Activated naive CD4-positive, alpha-beta T cell treated with anti-CD3 and anti-CD28 coated beads, Interleukin-2, amount 10 ng/mL, durations not matched to agents 7 days and 5 days (primary cell): ENCODE results near the gene SUV39H2.
A peak's percentile ranks its signal among the peaks of the same experiment; 100 is the strongest.
"Not testable (repeated sequence)": the region's sequence is repeated elsewhere in the genome, so short reads cannot be mapped to it uniquely, and the experiment has no call there.

ENCODE experiments used
- CTCF ChIA-PET: fragments of 350-600 bp; sonication (Branson Sonifier 250); formaldehyde crosslinking; loops from one replicate; lab custom pipeline; 2021; ENCODE audit warnings: antibody characterized with exemption; lab: Charles Lee
- DNase-seq: peaks from one replicate; pipeline ENCODE4 v3.0.0-alpha.2; 2020
- H3K27ac Mint-ChIP-seq: one replicate; pipeline ENCODE4 v1.8.0; 2021; ENCODE audit warnings: mild to moderate bottlenecking, moderate library complexity, mixed read lengths
- H3K27me3 Mint-ChIP-seq: one replicate; pipeline ENCODE4 v1.8.0; 2021; ENCODE audit warnings: mild to moderate bottlenecking, mixed read lengths
- H3K36me3 Mint-ChIP-seq: one replicate; pipeline ENCODE4 v1.8.0; 2021; ENCODE audit warnings: mixed read lengths
- H3K4me1 Mint-ChIP-seq: one replicate; pipeline ENCODE4 v1.8.0; 2021; ENCODE audit warnings: mixed read lengths
- H3K4me3 Mint-ChIP-seq: one replicate; pipeline ENCODE4 v1.8.0; 2021; ENCODE audit warnings: mild to moderate bottlenecking, moderate library complexity, mixed read lengths
- H3K9me3 Mint-ChIP-seq: one replicate; pipeline ENCODE4 v1.8.0; 2021; ENCODE audit warnings: mixed read lengths

Gene SUV39H2

GRCh38 chr10:14891151-14891550, 12.5 kb downstream of the SUV39H2 start:
- no peak overlapping the region for H3K4me3 Mint-ChIP-seq
- no peaks in the 10 kb centered on the region for H3K27me3 Mint-ChIP-seq
- H3K27ac Mint-ChIP-seq, result no peak overlapping the region
- peaks cover 10% of the 10 kb centered on the region for H3K36me3 Mint-ChIP-seq
- H3K9me3 Mint-ChIP-seq, result no peaks in the 10 kb centered on the region
- DNase-seq, result no peak
- H3K4me1 Mint-ChIP-seq, result peaks cover 4% of the 10 kb centered on the region
- CTCF ChIA-PET, result interaction anchor here (3.0 kb wide), 1 partner anchor 12 kb away, joined by 13 read pairs; no protein-coding TSS in a partner anchor

DNA sequence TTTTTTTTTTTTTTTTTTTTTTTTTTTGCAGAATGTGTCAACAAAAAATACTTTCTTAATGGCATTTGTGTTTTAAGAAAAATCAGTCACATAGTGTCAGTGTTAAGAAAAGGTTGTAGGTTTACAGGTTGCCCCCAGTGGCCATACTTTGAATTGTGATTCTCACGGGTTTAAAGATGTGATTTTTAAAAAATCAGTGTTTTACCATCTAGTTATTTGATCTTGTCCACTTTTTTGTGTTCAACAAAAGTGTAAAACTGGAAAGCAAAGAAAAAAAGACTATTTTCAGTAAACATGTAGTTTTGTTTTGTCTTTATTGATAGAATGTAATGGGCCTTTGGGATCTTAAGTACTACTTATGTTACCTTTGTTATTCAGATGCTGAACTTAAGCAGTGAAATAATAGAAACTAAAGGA, 25.7 kb downstream of the SUV39H2 start:
- no peak overlapping the region for H3K4me3 Mint-ChIP-seq
- H3K27me3 Mint-ChIP-seq, result no peaks in the 10 kb centered on the region
- peak; percentile 46 for DNase-seq
- H3K36me3 Mint-ChIP-seq, result peaks cover 37% of the 10 kb centered on the region
- no peak overlapping the region for H3K27ac Mint-ChIP-seq
- peaks cover 2% of the 10 kb centered on the region for H3K9me3 Mint-ChIP-seq
- peaks cover 15% of the 10 kb centered on the region for H3K4me1 Mint-ChIP-seq
- CTCF ChIA-PET, result interaction anchor here (0.8 to 1.8 kb wide), 5 partner anchors 16 to 69 kb away, joined by 3 to 4 read pairs (median 4); partner anchors contain the start of gene DCLRE1C

DNA sequence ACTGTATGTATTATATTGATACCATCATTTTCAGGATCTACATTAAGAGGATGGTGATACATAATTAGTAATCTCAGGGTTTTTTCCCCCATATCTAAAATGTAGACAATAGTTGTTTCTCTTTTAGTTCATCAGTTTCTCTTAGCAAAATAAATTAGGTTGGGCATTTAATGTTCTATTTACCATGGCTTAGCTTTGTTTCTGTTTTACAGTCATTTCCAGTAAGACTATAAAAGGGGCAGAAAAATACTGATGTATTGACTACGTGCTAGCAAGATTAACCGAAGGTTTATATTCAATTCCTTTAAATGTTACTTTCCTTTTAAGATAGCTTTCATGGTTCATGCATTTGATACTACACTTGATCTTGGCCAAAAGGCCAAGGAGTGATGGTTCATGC, 26.2 kb downstream of the SUV39H2 start:
- peaks cover 15% of the 10 kb centered on the region for H3K4me1 Mint-ChIP-seq
- CTCF ChIA-PET, result interaction anchor here (0.8 to 1.8 kb wide), 5 partner anchors 15 to 69 kb away, joined by 3 to 4 read pairs (median 4); partner anchors contain the start of gene DCLRE1C
- no peak for DNase-seq
- no peaks in the 10 kb centered on the region for H3K27me3 Mint-ChIP-seq
- no peak overlapping the region for H3K27ac Mint-ChIP-seq
- H3K9me3 Mint-ChIP-seq, result peaks cover 2% of the 10 kb centered on the region
- peaks cover 41% of the 10 kb centered on the region for H3K36me3 Mint-ChIP-seq
- no peak overlapping the region for H3K4me3 Mint-ChIP-seq

GRCh38 chr10:14905890-14906289, 27.2 kb downstream of the SUV39H2 start:
- Mint-ChIP-seq H3K27me3 (no peaks in the 10 kb centered on the region), H3K27ac (peak overlapping the region; percentile 69), H3K9me3 (peaks cover 2% of the 10 kb centered on the region), H3K36me3 (peaks cover 49% of the 10 kb centered on the region), H3K4me3 (no peak overlapping the region), H3K4me1 (peaks cover 18% of the 10 kb centered on the region)
- CTCF ChIA-PET, result interaction anchor here (1.2 kb wide), 1 partner anchor 24 kb away, joined by 3 read pairs; no protein-coding TSS in a partner anchor
- DNase-seq, result no peak

DNA sequence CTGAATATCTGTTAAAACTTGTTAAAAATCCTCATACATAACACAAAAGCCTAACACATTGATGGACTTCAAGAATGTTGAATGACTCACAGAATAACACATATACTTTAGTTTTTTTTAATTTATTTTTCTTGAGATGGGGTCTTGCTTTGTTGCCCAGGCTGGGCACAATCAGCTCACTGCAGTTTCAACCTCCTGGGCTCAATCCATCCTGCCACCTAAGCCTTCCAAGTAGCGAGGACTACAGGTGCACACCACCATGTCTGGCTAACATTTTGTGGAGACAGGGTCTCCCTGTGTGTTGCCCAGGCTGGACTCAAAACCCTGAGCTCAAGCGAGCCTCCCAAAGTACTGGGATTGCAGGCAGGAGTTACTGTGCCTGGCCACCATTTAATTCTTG, 28.1 kb downstream of the SUV39H2 start:
- Mint-ChIP-seq H3K4me3 (no peak overlapping the region), H3K9me3 (peaks cover 2% of the 10 kb centered on the region), H3K27ac (peak overlapping the region; percentile 12), H3K27me3 (no peaks in the 10 kb centered on the region), H3K4me1 (peaks cover 21% of the 10 kb centered on the region), H3K36me3 (peaks cover 57% of the 10 kb centered on the region)
- no peak for DNase-seq
- CTCF ChIA-PET, result no interaction called here

DNA sequence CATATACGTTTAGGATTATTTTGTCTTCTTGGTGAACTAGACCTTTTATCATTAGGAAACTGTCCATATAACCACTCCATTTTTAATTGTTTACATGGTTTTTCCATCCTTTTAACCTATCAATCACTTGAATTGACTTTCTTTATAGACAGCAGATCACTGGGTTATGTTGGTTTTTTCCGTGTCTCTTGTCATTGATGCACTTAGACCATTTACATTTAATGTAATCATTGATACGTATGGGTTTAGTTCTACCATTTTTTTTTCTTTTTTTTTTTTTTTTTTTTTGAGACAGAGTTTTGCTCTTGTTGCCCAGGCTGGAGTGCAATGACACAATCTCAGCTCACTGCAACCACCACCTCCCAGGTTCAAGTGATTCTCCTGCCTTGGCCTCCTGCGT, 28.9 kb downstream of the SUV39H2 start:
- not testable (repeated sequence) for H3K4me3 Mint-ChIP-seq, H3K27me3 Mint-ChIP-seq, DNase-seq, H3K27ac Mint-ChIP-seq, H3K9me3 Mint-ChIP-seq
- peaks cover 21% of the 10 kb centered on the region for H3K4me1 Mint-ChIP-seq
- CTCF ChIA-PET, result interaction anchor here (1.1 kb wide), 1 partner anchor 10 kb away, joined by 3 read pairs; no protein-coding TSS in a partner anchor
- H3K36me3 Mint-ChIP-seq, result peaks cover 62% of the 10 kb centered on the region

DNA sequence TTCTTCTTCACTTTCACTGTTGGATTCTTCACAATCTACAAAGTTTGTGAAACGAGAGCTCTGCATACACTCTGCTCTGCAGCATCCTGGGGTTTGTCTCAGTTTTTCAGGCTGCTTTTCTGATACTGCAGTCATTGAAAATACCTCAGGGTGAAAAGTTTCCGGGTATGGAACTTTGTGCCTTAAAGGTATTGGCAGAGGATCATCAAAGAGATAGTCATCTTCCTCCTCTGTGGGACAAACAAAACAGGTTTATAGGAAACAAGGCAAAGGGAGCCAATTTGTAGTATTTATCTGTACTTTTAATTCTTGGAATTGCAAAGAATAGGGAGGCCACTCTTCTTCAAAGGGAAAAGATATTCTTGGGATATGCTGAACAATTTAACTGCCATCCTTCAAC, 30.4 kb downstream of the SUV39H2 start:
- Mint-ChIP-seq H3K4me1 (peaks cover 21% of the 10 kb centered on the region), H3K9me3 (peaks cover 3% of the 10 kb centered on the region), H3K27me3 (no peaks in the 10 kb centered on the region), H3K4me3 (no peak overlapping the region), H3K27ac (no peak overlapping the region), H3K36me3 (peaks cover 77% of the 10 kb centered on the region)
- DNase-seq, result no peak
- CTCF ChIA-PET, result no interaction called here

DNA sequence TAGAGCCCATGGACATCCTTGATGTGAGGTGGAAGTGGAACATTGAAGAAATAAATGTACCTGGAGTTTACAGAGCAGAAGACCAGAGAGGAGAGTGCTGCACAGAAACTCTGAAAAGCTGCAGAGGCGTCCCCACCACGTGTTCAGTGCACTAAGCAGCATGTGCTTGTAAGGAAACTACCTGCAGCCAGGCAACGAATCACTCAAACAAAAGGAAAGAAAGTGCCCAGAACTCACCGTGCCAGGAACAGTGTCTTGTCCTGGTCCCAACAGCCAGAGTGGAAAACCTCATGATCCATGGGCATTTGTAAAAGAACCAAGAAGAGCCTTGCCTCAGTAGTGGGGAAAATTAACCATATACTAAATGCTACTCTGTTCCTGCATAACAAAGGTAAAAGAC, 32.3 kb downstream of the SUV39H2 start:
- H3K36me3 Mint-ChIP-seq, result peaks cover 84% of the 10 kb centered on the region
- CTCF ChIA-PET, result no interaction called here
- peaks cover 5% of the 10 kb centered on the region for H3K9me3 Mint-ChIP-seq
- no peaks in the 10 kb centered on the region for H3K27me3 Mint-ChIP-seq
- H3K27ac Mint-ChIP-seq, result peak overlapping the region; percentile 53
- DNase-seq, result no peak
- H3K4me1 Mint-ChIP-seq, result peaks cover 29% of the 10 kb centered on the region
- H3K4me3 Mint-ChIP-seq, result no peak overlapping the region

DNA sequence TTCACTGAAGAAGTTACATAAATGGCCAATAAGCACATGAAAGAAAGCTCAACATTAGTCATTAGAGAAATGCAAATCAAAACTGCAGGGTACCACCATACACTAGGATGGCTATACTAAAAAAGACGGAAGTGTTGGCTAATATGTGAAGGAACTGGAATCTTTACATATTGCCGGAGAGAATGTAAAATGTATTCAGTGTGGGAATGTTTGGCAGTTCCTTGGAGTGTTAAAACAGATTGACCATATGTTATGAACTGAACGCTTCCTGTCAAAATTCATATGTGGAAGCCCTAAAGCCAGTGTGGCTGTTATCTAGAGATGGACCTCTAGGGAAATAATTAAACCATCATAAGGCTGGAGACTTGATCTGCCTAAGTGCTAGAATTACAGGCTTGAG, 33.1 kb downstream of the SUV39H2 start:
- CTCF ChIA-PET, result no interaction called here
- DNase-seq, result no peak
- H3K27me3 Mint-ChIP-seq, result no peaks in the 10 kb centered on the region
- peaks cover 30% of the 10 kb centered on the region for H3K4me1 Mint-ChIP-seq
- H3K36me3 Mint-ChIP-seq, result peaks cover 89% of the 10 kb centered on the region
- no peak overlapping the region for H3K4me3 Mint-ChIP-seq
- peaks cover 13% of the 10 kb centered on the region for H3K9me3 Mint-ChIP-seq
- no peak overlapping the region for H3K27ac Mint-ChIP-seq

DNA sequence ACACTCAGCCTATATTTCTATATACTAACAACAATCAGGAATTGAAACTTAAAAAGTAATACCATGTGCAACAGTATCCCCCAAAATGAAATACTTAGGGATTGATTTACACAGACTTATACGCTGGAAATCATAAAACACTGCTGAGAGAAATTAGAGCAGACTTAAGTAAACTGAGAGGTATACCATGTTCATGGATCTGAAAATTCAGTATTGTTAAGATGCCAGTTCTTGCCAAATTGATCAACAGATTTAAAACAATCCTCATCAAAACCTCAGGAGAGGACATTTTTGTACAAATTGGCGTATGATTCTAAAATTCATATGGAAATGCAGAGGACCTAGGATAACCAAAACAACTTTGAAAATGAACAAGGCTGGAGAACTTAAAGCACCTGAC, 37.9 kb downstream of the SUV39H2 start:
- Mint-ChIP-seq H3K27me3 (no peaks in the 10 kb centered on the region), H3K4me1 (peaks cover 20% of the 10 kb centered on the region)
- CTCF ChIA-PET, result no interaction called here

GRCh38 chr10:14917827-14918226, 39.2 kb downstream of the SUV39H2 start:
- peaks cover 20% of the 10 kb centered on the region for H3K4me1 Mint-ChIP-seq
- CTCF ChIA-PET, result interaction anchor here (1.0 kb wide), 2 partner anchors 10 to 54 kb away, joined by 3 to 4 read pairs; no protein-coding TSS in a partner anchor
- peaks cover 96% of the 10 kb centered on the region for H3K36me3 Mint-ChIP-seq
- no peak for DNase-seq
- H3K9me3 Mint-ChIP-seq, result peaks cover 22% of the 10 kb centered on the region
- no peak overlapping the region for H3K4me3 Mint-ChIP-seq
- H3K27ac Mint-ChIP-seq, result no peak overlapping the region
- H3K27me3 Mint-ChIP-seq, result no peaks in the 10 kb centered on the region

More for the DNA sequence above, 37.9 kb downstream of the SUV39H2 start:
- Mint-ChIP-seq H3K9me3 (peaks cover 22% of the 10 kb centered on the region), H3K4me3 (no peak overlapping the region), H3K36me3 (peaks cover 97% of the 10 kb centered on the region), H3K27ac (no peak overlapping the region)
- DNase-seq, result no peak

DNA sequence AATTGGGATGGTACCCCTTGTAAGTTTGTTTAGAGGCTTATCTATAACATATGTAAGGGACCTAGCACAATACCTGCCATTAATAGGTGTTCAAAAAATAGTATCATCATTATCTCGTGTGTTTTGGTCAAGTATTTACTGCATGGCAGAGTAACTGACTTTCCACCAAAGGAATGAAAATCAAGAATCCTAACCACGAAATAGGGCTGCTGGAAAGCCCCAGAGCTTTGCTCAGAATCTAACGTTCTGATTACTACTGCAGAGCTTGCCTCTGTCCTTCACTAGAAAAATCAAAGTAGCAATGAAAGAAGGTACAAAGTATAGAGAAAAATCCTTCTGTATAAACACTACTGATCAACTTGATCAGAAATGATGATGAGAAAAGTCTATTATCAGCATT, 40.3 kb downstream of the SUV39H2 start:
- peaks cover 20% of the 10 kb centered on the region for H3K4me1 Mint-ChIP-seq
- H3K36me3 Mint-ChIP-seq, result peaks cover 96% of the 10 kb centered on the region
- H3K9me3 Mint-ChIP-seq, result peaks cover 21% of the 10 kb centered on the region
- no peak overlapping the region for H3K27ac Mint-ChIP-seq
- no peak overlapping the region for H3K4me3 Mint-ChIP-seq
- H3K27me3 Mint-ChIP-seq, result no peaks in the 10 kb centered on the region
- CTCF ChIA-PET, result no interaction called here
- no peak for DNase-seq

GRCh38 chr10:14924013-14924412, 45.3 kb downstream of the SUV39H2 start:
- Mint-ChIP-seq H3K27ac (no peak overlapping the region), H3K27me3 (no peaks in the 10 kb centered on the region), H3K9me3 (no peaks in the 10 kb centered on the region), H3K4me1 (no peaks in the 10 kb centered on the region), H3K4me3 (no peak overlapping the region), H3K36me3 (peaks cover 80% of the 10 kb centered on the region)
- DNase-seq, result no peak
- CTCF ChIA-PET, result no interaction called here

- Mint-ChIP-seq H3K9me3 (no peaks in the 10 kb centered on the region), H3K27ac (no peak overlapping the region), H3K4me3 (no peak overlapping the region), H3K27me3 (no peaks in the 10 kb centered on the region), H3K4me1 (no peaks in the 10 kb centered on the region), H3K36me3 (peaks cover 70% of the 10 kb centered on the region)
- CTCF ChIA-PET, result no interaction called here
- DNase-seq, result no peak
Measured at GRCh38 chr10:14925268-14925667, 46.6 kb downstream of the SUV39H2 start.

- CTCF ChIA-PET, result no interaction called here
- Mint-ChIP-seq H3K27ac (no peak overlapping the region), H3K27me3 (no peaks in the 10 kb centered on the region), H3K36me3 (peaks cover 67% of the 10 kb centered on the region), H3K4me3 (no peak overlapping the region), H3K9me3 (no peaks in the 10 kb centered on the region), H3K4me1 (no peaks in the 10 kb centered on the region)
- no peak for DNase-seq
Measured at GRCh38 chr10:14926061-14926470, 47.4 kb downstream of the SUV39H2 start.
